ENCODE results near the gene MAGEF1.

DNA sequence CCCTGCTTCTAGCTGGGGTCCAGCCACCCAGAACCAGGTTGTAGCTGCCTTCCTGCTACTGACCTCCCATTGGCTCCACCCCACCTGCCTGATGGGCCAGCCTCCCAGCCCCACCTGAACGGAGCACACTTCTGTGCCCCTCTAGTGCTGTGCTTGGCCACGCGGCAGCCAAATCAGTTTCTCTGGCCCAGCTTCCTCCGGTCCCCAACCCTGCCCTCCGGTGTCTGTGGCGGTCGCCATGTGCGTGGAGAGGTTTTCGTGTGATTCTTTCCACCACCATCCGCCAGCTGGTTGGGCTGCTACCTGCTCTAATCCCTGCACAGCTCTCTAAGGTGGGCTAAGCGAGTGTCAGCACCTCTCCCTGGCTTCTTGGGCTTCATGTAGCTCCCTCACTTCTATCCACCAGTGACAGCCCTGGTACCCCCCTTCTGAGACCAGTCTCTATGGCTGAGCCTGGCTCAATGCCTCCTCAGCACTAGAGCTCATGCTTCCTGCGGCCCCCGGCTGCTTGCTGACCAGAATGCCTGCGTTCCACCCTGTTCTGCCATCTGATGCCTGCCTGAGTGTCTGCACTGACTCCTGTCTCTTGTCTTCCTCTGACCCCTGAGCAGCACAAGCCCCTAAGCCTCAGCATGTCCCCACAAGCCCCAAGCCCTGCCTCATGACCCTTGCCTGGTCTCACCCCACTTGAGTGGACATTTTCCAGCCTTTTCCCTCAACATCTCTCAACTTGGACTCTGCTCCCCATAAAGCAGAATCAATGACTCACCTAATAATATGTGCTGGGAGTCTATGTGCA, 23.2 kb upstream of the MAGEF1 start:
- TF ChIP-seq, protein P1, sequence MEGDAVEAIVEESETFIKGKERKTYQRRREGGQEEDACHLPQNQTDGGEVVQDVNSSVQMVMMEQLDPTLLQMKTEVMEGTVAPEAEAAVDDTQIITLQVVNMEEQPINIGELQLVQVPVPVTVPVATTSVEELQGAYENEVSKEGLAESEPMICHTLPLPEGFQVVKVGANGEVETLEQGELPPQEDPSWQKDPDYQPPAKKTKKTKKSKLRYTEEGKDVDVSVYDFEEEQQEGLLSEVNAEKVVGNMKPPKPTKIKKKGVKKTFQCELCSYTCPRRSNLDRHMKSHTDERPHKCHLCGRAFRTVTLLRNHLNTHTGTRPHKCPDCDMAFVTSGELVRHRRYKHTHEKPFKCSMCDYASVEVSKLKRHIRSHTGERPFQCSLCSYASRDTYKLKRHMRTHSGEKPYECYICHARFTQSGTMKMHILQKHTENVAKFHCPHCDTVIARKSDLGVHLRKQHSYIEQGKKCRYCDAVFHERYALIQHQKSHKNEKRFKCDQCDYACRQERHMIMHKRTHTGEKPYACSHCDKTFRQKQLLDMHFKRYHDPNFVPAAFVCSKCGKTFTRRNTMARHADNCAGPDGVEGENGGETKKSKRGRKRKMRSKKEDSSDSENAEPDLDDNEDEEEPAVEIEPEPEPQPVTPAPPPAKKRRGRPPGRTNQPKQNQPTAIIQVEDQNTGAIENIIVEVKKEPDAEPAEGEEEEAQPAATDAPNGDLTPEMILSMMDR (IDR thresholded peaks at IDR 0.05; ENCODE audit: low read depth, low read length), result no peak
- TF ChIP-seq EZH2phosphoT487 (IDR thresholded peaks at IDR 0.05; ENCODE audit: low read depth), result no peak

All from OCI-LY3 (cell line).